RCC 7860 (cell line): ENCODE measurements around the gene MAP2.
A peak's percentile ranks its signal among the peaks of the same experiment; 100 is the strongest.

Source experiments
- DNase-seq: peaks from one replicate; pipeline ENCODE4 v3.0.0-alpha.2; 2015; ENCODE audit warnings: low spot score
- FAIRE-seq: peaks from 2 replicates; lab custom pipeline; 2012; peaks lifted over from hg19 to GRCh38; lab: Jason Lieb, UNC

Gene MAP2

DNA sequence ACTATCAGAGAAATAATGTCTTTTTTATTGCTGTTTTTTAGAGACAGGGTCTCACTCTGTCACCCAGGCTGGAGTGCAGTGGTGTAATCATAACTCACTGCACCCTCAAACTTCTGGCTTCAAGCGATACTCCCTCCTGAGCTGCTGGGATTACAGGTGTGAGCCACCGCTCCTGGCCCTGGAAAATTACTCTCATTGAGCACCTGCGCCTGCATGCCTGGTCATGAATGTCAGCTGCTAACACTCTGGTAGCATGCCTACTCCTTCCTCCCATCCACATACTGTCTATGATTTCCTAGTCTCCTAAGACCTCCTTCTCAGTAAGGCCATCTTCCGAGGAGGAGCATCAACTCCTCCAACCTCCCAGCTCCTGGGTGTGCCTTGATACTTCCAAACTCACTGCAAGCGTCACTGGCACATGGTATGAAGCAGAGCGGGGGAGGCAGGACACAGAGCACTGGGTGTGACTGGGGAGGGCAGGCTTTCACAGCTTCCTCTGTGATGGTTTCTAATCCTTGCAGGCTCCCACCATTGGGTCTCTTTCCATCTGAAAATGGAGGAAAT, 1.6 kb upstream of the MAP2 start:
- DNase-seq = no peak

DNA sequence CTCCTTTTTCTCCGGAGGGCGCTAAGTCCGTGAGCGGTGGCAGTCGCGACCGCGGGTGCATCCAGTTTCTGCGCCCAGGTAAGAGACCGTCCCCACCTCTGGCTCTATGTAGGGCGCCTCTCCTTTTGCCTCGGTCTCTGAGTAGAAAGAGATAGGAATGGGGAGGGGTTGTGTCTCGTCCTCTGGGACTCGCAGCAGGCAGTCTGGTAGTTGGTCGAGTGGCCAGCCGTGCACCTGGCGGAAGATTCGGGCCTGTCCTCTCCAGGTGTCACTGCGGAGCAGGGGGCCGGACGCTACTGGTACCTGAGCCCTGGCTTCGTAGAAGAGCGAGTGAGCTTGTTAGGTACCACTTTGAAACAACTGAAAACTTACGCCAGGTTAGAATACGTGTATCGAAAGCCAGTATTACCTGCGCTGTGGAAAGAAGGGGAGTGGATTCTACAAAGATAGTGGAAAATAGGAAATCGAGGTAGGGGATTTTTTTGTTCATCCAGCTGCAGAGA, 403 bp downstream of the MAP2 start:
- DNase-seq (no peak), FAIRE-seq (no peak)

More for the DNA sequence above, 1.6 kb upstream of the MAP2 start:
- no peak for FAIRE-seq

GRCh38 chr2:209424781-209425470, 1.1 kb downstream of the MAP2 start:
- no peak for DNase-seq
- no peak for FAIRE-seq

- DNase-seq (no peak), FAIRE-seq (peak; percentile 69)
Measured at GRCh38 chr2:209425471-209426071, 1.7 kb downstream of the MAP2 start.

DNA sequence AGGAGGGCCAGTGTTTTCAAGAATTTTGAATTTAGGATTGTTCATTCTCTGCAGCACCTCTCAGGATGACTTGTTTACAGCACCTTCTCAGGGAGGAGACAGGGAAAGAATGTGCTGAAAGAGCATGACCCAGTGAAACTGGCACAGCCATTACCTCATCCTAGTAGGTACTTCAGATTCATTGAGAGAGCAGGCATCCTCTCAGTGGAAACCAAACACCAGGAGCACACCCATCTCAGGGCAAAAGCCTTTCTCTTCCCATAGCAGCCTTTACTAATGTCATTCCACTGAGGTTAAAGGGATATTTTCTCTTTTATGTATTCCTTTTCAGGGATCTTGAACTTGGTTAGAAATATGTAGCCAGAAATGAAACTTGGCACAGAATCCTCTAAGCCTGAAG, 2.6 kb downstream of the MAP2 start:
- DNase-seq (no peak), FAIRE-seq (no peak)

GRCh38 chr2:209431701-209432100, 7.9 kb downstream of the MAP2 start:
- DNase-seq (no peak), FAIRE-seq (no peak)

GRCh38 chr2:209441541-209441940, 17.7 kb downstream of the MAP2 start:
- FAIRE-seq (no peak), DNase-seq (no peak)

- DNase-seq (no peak), FAIRE-seq (no peak)
Measured at GRCh38 chr2:209442939-209443338, 19.1 kb downstream of the MAP2 start.

DNA sequence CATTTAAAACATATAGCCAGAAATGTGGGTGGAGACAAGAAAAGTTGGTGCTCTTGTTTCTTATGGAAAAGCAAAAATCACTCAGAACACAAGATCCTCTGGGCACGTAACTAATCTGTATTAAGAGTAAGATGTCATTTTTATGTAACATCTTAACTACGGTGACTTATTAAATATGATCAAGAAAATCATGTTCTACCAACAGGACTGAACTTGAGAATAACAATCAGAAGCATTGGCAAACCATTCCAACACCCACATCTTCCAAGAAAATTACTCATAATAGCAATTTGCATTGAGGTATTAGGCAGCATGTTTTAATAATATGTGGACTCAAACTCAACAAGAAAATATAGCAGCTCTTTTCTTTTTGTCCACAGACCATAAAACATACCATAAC, 21.6 kb downstream of the MAP2 start:
- FAIRE-seq (no peak), DNase-seq (no peak)

DNA sequence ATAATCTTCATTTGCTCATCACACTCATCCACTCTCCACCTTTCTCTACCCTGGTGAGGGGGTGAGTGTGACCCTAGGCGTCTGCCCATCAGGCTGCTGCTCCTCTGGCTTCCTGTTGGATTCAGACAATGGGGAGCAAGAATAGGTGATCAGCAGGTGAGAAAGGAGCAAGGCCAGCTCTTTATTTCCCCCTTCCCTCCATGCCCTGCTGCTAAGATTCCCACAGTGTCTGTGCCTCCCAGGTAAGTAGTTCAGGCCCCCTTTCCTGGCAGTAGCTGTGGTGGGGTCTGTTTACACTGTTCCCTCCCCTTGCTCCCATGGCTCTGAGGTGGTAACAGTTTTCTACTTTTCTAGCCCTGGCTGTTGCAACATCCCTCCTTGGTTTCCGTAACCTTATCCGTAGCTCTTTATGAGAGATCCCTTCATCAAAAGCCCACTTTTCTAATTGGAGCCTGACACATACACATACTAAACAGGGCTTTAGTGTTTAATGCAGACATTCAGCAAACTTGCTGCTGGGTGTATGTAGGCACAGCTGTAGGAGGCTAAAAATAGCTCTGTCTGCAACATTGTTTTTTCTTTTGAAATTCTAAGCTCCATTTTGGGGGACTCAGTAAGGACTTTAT, 27.5 kb downstream of the MAP2 start:
- DNase-seq (no peak), FAIRE-seq (no peak)

- DNase-seq (no peak), FAIRE-seq (no peak)
Measured at GRCh38 chr2:209456489-209456888, 32.6 kb downstream of the MAP2 start.

GRCh38 chr2:209458008-209458979, 34.4 kb downstream of the MAP2 start:
- DNase-seq (no peak), FAIRE-seq (no peak)

DNA sequence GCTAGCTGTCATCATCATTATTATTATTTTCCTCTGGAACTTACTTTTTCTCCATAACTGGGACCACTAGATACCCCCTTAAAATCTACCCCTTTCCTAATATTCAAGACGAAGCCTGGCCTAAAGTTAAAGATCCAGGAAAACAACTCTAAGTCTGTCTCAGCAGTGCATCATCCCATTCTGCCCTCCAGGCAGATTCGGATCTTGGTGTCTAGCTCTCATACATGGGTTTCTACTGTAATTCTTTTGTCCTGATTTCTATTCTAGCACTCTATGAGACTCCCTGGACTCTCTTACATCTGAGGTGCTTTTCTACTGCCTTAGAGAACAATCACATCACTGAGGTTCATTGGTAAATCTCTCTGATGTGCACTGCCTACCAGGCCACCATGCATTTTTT, 35.5 kb downstream of the MAP2 start:
- DNase-seq (no peak), FAIRE-seq (no peak)

- no peak for DNase-seq
- no peak for FAIRE-seq
Measured at GRCh38 chr2:209460151-209460761, 36.4 kb downstream of the MAP2 start.

- FAIRE-seq (no peak), DNase-seq (no peak)
Measured at GRCh38 chr2:209463226-209463625, 39.4 kb downstream of the MAP2 start.

DNA sequence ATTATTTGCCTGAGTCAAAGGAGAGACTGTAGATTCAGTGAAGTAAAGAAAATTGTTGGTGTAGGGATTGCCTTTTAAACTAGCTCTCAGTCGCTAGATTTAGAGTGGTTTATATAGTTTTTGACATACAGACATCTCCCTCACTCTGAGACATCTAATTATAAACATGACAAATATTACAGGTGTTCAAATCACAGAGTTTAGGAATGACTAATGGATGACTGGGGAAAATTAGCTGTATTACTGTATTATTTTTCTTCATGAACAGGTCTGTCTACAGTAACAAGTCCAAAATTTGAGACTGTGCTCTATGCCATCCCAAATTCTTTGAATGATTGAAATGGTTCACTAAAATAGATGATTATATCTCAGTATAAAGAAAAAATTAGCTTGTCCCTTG, 40.0 kb downstream of the MAP2 start:
- no peak for FAIRE-seq
- DNase-seq = no peak

DNA sequence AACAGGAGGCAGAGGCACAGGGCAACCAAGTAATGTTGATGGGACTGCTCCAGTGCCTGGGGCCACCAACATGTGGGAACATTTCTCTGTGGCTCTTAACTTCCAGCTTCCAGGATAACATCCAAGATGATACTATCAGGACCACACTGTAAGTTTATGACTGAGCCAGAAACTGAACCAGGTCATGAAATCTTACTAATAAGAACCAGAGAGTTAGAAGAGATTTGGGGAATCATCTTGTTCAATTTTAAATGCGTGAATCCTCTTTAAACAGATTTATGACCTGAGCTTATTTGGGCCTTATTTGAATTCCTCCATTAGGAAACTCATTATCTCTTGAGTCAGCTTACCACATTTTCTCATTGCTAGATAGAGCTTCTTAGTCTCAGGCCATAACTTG, 45.0 kb downstream of the MAP2 start:
- FAIRE-seq (no peak), DNase-seq (no peak)

- DNase-seq (no peak), FAIRE-seq (no peak)
Measured at GRCh38 chr2:209469481-209469880, 45.6 kb downstream of the MAP2 start.

DNA sequence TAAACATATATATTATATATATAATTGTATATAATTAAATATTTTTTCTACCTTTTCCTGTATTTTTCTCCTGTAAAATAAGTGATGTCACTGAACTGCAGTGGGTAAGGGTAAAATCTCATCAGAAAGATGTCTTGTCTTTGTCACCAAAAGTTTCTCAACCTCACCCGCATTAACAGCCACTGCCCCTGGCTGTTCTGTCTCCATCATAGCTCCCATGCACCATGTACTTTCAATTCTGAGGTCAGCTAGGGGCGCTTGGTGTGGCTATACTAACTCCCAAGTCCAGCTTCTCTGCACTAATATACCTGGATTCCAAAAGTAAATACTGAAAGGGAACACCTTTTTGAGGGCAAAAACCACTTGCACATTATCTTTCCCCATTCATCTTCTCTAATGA, 46.6 kb downstream of the MAP2 start:
- DNase-seq (no peak), FAIRE-seq (no peak)

GRCh38 chr2:209471037-209471436, 47.2 kb downstream of the MAP2 start:
- no peak for DNase-seq
- peak; percentile 24 for FAIRE-seq
